ENCODE measurements around the gene SETD6. TPM values are rescaled to one million over a fixed set of nuclear protein-coding genes. Genes with fewer than 3 reads are reported as not detected.

SETD6 gene
- total and polyA plus RNA-seq, 2 experiments from 2014 or later: 23.8 to 47.6 TPM

- TF ChIP-seq CTCF (IDR thresholded peaks at IDR 0.05; ENCODE audit: low read depth, low read length): no peak
- H3K9me3 ChIP-seq (ENCODE audit: low read depth): no peaks in the 10 kb centered on the region
- H3K27me3 ChIP-seq: no peaks in the 10 kb centered on the region
- no peak overlapping the region for H3K4me3 ChIP-seq
- no peak overlapping the region for H3K27ac ChIP-seq
- DNase-seq (ENCODE audit: low read depth in 1 of 2, low spot score in 1 of 2): no peak
- H3K4me1 ChIP-seq (ENCODE audit: low read depth): peaks cover 3% of the 10 kb centered on the region
- no peaks in the 10 kb centered on the region for H3K36me3 ChIP-seq
Observed at GRCh38 chr16:58503166-58503862, 12.0 kb upstream of the SETD6 start.

- Histone ChIP-seq H3K36me3 (no peaks in the 10 kb centered on the region), H3K4me1 (ENCODE audit: low read depth) (peaks cover 3% of the 10 kb centered on the region), H3K27me3 (no peaks in the 10 kb centered on the region), H3K4me3 (no peak overlapping the region), H3K9me3 (ENCODE audit: low read depth) (no peaks in the 10 kb centered on the region), H3K27ac (no peak overlapping the region)
- TF ChIP-seq CTCF (IDR thresholded peaks at IDR 0.05; ENCODE audit: low read depth, low read length): no peak
- no peak for DNase-seq (ENCODE audit: low read depth in 1 of 2, low spot score in 1 of 2)
Observed at GRCh38 chr16:58503863-58504688, 11.2 kb upstream of the SETD6 start.

DNA sequence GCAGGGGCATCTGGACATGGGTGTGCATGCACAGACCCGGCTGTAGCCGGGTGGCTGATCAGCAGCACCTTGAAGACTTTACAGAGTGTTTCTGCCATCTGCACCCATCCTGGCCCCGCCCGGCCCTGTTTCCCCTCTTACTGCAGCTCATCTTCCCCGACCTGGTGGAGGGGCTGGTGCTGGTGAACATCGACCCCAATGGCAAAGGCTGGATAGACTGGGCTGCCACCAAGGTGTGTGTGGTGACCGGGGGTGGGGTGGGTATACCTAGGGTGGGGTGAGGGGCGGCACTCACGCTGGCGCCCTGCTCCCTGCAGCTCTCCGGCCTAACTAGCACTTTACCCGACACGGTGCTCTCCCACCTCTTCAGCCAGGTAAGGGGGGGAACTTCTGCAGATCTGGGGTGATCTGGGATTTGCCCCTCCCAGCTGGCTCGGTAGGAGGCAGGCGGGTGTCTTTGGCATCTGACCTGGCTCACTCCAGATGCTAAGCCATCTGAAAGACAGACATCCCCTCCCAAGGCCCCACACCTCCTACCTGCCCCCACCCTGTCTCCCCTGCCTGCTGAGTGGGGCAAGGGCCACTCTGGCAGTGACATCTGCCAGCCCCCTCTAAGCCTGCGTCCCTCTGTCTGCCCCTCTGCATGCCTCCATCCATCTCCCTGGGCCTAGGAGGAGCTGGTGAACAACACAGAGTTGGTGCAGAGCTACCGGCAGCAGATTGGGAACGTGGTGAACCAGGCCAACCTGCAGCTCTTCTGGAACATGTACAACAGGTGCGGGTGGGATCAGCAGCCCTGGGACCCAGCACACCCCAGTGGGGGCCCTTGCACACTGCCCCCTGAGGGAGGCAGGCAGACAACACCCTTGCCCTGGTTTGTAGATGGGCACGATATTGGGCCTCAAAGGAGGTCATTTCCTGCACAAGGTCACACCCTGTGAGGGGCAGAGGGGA is 8.8 kb upstream of the SETD6 start:
- TF ChIP-seq CTCF (IDR thresholded peaks at IDR 0.05; ENCODE audit: low read depth, low read length): no peak
- Histone ChIP-seq H3K27ac (no peak overlapping the region), H3K4me1 (ENCODE audit: low read depth) (no peaks in the 10 kb centered on the region), H3K27me3 (no peaks in the 10 kb centered on the region), H3K9me3 (ENCODE audit: low read depth) (no peaks in the 10 kb centered on the region), H3K4me3 (no peak overlapping the region), H3K36me3 (no peaks in the 10 kb centered on the region)
- DNase-seq (ENCODE audit: low read depth in 1 of 2, low spot score in 1 of 2): no peak

DNA sequence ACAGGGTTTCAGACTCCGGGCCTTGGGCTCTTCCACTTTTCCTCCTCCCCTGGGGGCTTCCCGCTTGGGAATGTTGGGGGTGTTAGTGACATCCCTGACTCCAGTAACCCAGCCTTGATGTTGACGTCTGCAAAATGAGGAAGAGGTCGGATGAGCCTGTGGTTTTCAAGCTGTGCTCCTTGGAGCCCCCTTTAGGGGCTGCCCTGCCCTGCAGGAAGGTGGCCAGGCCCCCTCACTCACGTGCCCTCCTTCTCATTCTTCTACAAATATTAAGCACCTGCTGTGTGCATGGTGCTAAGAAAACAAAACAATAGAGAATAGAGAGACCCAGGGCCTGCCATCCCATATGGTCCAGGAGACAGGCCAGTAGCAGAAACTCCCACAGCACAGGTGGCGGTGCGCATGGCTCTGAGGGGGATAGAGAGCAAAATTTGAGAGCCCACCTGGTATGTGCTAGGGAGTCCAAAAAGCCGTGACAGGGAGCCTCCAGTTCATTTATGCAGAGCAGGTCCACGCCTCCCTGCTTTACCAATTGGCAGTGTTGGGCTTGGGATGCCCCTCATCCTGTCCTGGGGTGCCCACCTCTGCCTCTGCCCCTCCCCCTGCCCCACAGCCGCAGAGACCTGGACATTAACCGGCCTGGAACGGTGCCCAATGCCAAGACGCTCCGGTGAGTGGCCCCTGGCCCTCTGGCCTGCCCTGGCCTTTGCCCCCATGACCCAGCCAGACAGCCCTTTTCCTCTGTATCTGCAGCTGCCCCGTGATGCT is 7.9 kb upstream of the SETD6 start:
- no peak overlapping the region for H3K4me3 ChIP-seq
- H3K9me3 ChIP-seq (ENCODE audit: low read depth): no peaks in the 10 kb centered on the region
- H3K27ac ChIP-seq: no peak overlapping the region
- no peak for TF ChIP-seq CTCF (IDR thresholded peaks at IDR 0.05; ENCODE audit: low read depth, low read length)
- no peak for DNase-seq (ENCODE audit: low read depth in 1 of 2, low spot score in 1 of 2)
- H3K4me1 ChIP-seq (ENCODE audit: low read depth): no peaks in the 10 kb centered on the region
- no peaks in the 10 kb centered on the region for H3K27me3 ChIP-seq
- no peaks in the 10 kb centered on the region for H3K36me3 ChIP-seq
